ENCODE data around the gene CCDC117.

Gene CCDC117

DNA sequence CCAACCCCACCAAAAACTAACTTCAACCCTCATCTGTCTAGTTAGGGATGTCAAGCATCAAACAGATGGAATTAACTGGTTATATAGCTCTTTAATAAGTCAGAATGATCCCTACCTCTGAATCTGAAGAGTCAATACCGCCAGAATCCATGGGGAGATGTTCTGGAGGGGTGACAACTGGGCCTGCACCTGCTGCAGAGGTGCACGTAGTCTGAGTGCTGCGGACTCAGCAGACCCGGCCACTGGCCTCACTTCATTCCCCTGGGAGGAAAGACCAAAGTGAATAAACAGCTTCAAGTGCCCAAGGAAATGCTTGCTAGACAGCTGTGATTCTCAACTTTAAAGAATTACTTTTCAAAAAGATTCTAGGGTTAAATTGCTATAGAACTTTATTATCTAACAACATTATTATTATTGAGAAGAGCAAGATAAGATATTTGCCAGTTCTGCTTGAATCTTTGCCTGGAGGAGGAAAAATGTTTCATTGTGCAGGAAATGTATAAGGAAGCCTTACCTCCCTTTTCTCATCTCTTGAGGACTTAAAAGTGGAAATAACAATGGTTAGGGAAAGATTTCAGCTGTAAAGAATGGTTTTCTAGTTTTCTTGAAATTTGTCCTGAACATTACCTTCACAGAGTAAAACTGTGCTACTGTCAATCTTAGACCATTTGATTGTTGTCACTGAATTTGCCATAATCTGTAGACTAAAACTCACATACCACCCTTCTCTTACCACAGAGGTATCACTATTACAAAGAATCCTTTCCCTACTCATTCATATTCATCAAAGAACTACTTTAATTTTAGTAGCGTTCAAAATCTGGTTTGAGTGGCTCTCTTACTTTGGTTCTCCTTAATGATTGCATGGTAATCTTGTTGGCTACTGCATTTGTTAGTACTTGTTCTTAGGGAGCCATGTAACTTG, 23.7 kb downstream of the CCDC117 start:
- TF ChIP-seq, protein P1, sequence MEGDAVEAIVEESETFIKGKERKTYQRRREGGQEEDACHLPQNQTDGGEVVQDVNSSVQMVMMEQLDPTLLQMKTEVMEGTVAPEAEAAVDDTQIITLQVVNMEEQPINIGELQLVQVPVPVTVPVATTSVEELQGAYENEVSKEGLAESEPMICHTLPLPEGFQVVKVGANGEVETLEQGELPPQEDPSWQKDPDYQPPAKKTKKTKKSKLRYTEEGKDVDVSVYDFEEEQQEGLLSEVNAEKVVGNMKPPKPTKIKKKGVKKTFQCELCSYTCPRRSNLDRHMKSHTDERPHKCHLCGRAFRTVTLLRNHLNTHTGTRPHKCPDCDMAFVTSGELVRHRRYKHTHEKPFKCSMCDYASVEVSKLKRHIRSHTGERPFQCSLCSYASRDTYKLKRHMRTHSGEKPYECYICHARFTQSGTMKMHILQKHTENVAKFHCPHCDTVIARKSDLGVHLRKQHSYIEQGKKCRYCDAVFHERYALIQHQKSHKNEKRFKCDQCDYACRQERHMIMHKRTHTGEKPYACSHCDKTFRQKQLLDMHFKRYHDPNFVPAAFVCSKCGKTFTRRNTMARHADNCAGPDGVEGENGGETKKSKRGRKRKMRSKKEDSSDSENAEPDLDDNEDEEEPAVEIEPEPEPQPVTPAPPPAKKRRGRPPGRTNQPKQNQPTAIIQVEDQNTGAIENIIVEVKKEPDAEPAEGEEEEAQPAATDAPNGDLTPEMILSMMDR (IDR thresholded peaks at IDR 0.05; ENCODE audit: low read depth, low read length, missing control alignments) = no peak
- DNase-seq (ENCODE audit: extremely low read depth, low read depth) = no peak
- H3K4me3 ChIP-seq (replicated peaks; ENCODE audit: low read depth, low read length) = no peak overlapping the region

DNA sequence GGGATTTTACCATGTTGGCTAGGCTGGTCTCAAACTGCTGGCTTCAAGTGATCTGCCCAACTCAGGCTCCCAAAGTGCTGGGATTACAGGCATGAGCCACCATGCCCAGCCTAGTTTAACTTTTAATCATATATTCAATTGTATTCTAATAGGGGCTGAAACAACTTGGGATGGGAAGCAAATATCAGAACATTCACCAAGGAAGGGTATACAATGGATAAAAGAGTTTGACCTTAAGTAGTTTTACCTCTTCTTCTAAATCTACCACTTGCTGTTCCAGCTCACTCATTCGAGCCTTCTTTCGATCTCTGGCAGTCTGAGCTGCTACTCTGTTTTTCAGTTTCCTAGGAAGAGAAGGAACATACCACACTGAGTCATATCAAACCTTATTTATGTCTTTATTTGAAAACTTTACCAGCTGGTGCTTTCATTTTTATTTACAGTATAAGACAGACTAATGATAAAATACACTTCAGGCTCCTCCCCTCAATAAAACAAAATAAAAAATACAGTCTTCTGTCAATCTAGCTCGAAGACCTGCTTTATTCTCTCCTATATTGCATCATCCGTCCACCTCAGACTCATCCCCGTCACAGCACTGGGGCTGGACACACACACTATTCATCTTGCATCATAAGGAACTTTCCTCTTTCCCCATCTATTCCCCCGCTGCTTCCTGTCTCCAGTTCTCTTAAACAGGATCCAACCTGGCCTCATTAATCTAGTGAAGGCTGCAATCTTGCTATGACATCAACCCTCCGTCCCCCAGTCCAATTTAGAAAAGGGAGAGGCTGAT, 26.5 kb downstream of the CCDC117 start:
- peak overlapping the region; percentile 94 for H3K4me3 ChIP-seq (replicated peaks; ENCODE audit: low read depth, low read length)
- no peak for DNase-seq (ENCODE audit: extremely low read depth, low read depth)
- TF ChIP-seq, protein P1 (IDR thresholded peaks at IDR 0.05; ENCODE audit: low read depth, low read length, missing control alignments) = no peak

DNA sequence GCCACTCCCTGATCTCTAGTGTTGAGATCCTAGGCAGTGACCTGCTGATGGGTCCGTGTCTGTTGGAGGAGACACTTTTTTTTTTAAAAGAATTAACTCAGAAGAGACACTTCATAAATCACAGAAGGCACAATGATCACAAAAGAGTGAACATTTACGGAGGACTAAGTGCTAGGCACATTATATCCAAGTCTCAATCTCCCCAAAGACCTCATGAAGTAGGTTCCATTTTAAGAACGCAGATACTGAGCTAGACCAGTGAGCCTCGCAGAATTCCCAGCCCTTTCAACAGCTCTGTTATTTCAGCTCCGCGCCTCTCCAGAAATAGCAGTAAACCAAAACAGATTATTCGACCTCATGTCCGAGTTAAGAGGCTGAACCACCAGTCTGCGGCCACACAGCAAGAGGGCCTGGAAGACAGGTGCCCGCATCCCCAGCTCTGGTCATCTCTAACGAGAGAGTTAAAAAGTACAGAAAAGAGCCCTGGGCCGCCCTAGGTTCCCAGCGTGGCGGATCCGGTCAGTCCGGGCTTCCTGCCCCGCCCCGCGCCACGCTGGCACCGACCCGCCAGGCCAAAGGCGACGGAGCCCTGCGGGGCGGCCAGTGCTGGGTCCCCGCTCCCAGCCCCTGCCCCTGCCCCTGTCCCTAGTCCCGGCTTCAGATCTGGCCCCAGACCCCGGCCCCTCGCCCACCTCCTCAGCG, 27.3 kb downstream of the CCDC117 start:
- H3K4me3 ChIP-seq (replicated peaks; ENCODE audit: low read depth, low read length) = peak overlapping the region; percentile 94
- TF ChIP-seq, protein P1 (IDR thresholded peaks at IDR 0.05; ENCODE audit: low read depth, low read length, missing control alignments) = no peak
- no peak for DNase-seq (ENCODE audit: extremely low read depth, low read depth)

DNA sequence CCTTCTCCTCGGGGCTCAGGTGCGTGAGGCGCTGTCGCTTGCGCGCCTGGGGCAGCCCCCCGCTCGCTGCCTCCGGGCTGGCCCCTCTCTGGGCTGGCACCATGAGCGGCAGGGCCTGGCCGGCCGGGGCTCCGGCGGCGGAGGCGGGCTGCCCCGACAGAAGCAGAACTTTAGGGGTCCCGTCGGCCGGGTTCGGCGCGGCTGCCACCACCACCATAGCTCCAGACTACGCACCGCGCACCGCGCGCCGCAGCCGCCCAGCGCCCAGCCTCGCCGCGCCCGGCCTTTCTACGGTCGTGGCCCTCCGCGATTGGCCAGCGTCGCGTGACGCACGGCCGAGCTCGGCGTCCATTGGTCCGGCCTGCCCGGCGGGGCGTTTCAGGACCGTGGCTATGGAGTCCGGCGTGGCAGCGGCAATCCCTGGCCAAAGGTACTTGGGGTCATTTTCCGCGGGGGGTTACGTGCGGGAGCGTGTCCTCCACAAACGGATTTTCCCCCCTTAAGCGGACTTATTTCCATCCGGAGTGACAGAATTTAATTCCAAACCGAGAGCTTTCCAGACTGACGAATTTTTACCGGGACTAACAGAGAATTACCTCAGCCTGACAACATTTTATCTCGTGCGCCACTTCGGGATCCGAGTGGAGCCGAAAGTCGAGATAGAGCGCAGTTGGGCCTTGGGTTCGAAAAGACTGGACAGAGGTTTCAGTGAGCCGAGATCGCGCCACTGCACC, 28.0 kb downstream of the CCDC117 start, which contains the start of gene XBP1:
Gene XBP1, minus strand, starts transcription at position 262 of the 734 bp plus-strand sequence.
- peak; percentile 66 for DNase-seq (ENCODE audit: extremely low read depth, low read depth)
- TF ChIP-seq, protein P1 (IDR thresholded peaks at IDR 0.05; ENCODE audit: low read depth, low read length, missing control alignments) = no peak

DNA sequence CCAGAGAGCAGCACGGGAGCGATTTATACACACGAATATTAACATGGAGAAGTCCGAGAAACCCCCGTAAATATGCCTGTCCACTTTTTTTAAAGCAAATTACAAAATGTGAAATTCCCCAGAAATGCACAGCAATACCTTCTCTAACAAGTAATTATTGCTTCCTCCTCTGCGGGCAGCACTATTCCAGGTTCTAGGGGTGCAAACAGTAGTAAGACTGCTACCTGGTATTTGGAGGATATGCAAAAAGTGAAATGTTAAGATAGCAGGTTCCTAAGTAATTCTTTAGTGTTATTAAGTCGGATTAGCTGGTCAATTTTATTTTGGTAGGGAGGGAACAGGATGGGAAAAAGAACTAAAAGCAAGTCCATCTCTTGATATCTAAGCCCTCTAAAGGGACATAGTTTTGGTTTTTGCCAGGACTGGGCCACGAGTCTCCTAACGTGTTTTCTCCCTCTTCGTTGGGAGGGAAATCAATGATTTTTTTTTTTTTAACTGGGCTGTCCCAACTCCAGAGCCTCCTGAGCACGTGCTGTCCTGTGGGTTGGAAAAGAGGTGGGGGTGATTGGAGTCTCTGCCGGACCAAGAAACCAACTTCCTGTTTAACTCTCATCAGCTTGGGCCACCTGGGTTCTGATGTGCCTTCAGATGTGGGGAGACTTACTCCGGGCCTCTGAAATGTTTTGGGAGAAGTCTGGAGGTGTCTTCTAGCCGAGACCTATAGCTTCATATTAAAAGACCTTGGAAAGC, 29.5 kb downstream of the CCDC117 start:
- DNase-seq (ENCODE audit: extremely low read depth, low read depth) = no peak
- peak overlapping the region; percentile 94 for H3K4me3 ChIP-seq (replicated peaks; ENCODE audit: low read depth, low read length)
- TF ChIP-seq, protein P1 (IDR thresholded peaks at IDR 0.05; ENCODE audit: low read depth, low read length, missing control alignments) = no peak

More for the DNA sequence above, 28.0 kb downstream of the CCDC117 start, which contains the start of gene XBP1:
- peak within 1 kb of the TSS; percentile 94 for H3K4me3 ChIP-seq (replicated peaks; ENCODE audit: low read depth, low read length)
